Neural cell (in vitro differentiated cells): ENCODE results near the gene WDR5. TPM values are rescaled to one million over a fixed set of nuclear protein-coding genes. Genes with fewer than 3 reads are reported as not detected.
"Not testable (repeated sequence)": the region's sequence is repeated elsewhere in the genome, so short reads cannot be mapped to it uniquely, and the experiment has no call there.

Source experiments
- H2AFZ ChIP-seq: fragments of 200-600, 300-800 bp; sonication (generic), shearing (Covaris generic); 2 replicates; pipeline ENCODE4 v1.6.0; 2014; ENCODE audit warnings: low read depth, mild to moderate bottlenecking, antibody characterized with exemption, low read length, moderate library complexity
- H3F3A ChIP-seq: fragments of 200-600 bp; shearing (Covaris generic); 2 replicates; pipeline ENCODE4 v1.6.1; 2016; ENCODE audit warnings: mild to moderate bottlenecking, moderate library complexity, mixed read lengths, antibody characterized with exemption, low read length; ENCODE audit not compliant: insufficient read depth, poor library complexity, severe bottlenecking
- H3K27ac ChIP-seq: fragments of 200-600, 300-800 bp; sonication (generic), shearing (Covaris generic); 2 replicates; pipeline ENCODE4 v1.5.1; 2014; ENCODE audit warnings: mild to moderate bottlenecking, low read length, moderate library complexity
- H3K27me3 ChIP-seq: fragments of 300-800, 200-600 bp; sonication (generic), shearing (Covaris generic); 2 replicates; pipeline ENCODE4 v1.6.0; 2014; ENCODE audit warnings: mild to moderate bottlenecking, low read depth, low read length, moderate library complexity; ENCODE audit not compliant: insufficient read depth
- H3K36me3 ChIP-seq: fragments of 300-800, 200-600 bp; sonication (generic), shearing (Covaris generic); 2 replicates; pipeline ENCODE4 v1.5.1; 2014; ENCODE audit warnings: mild to moderate bottlenecking, antibody characterized with exemption, low read length, moderate library complexity; ENCODE audit not compliant: insufficient read depth
- H3K4me2 ChIP-seq: fragments of 300-800, 200-600 bp; sonication (generic), shearing (Covaris generic); 2 replicates; pipeline ENCODE4 v1.6.0; 2014; ENCODE audit warnings: mild to moderate bottlenecking, low read length
- H3K4me3 ChIP-seq: fragments of 300-800, 200-600 bp; sonication (generic), shearing (Covaris generic); 2 replicates; pipeline ENCODE4 v1.5.1; 2014; ENCODE audit warnings: mild to moderate bottlenecking, low read length, moderate library complexity
- H3K79me2 ChIP-seq: fragments of 200-600 bp; shearing (Covaris generic); replicated peaks from 2 replicates; pipeline ENCODE4 v1.6.0; 2014; ENCODE audit warnings: mild to moderate bottlenecking, low read length, moderate library complexity; ENCODE audit not compliant: insufficient read depth
- H3K9ac ChIP-seq: fragments of 300-800, 200-600 bp; sonication (generic), shearing (Covaris generic); 2 replicates; pipeline ENCODE4 v1.6.1; 2016; ENCODE audit warnings: mild to moderate bottlenecking, low read length, mixed read lengths
- H3K9me2 ChIP-seq: fragments of 200-600 bp; shearing (Covaris generic); 2 replicates; pipeline ENCODE4 v1.6.1; 2016; ENCODE audit warnings: mild to moderate bottlenecking, low read length, mixed read lengths; ENCODE audit not compliant: insufficient read depth
- H3K9me3 ChIP-seq: fragments of 200-600, 300-800 bp; sonication (generic), shearing (Covaris generic); 2 replicates; pipeline ENCODE4 v1.6.1; 2016; ENCODE audit warnings: mild to moderate bottlenecking, mixed run types, low read length, moderate library complexity, mixed read lengths
- H4K20me1 ChIP-seq: fragments of 200-600 bp; shearing (Covaris generic); 2 replicates; pipeline ENCODE4 v1.6.1; 2016; ENCODE audit warnings: mild to moderate bottlenecking, mixed run types; ENCODE audit not compliant: insufficient read depth
- CTCF ChIP-seq: fragments of 450-650 bp; IDR thresholded peaks from 2 replicates; pipeline ENCODE4 v1.5.1; 2014; ENCODE audit warnings: antibody characterized with exemption, mild to moderate bottlenecking, moderate library complexity; ENCODE audit not compliant: poor library complexity, severe bottlenecking
- EP300 ChIP-seq: fragments of 450-650 bp; conservative IDR thresholded peaks from 2 replicates; pipeline ENCODE4 v1.6.1; 2014; ENCODE audit warnings: antibody characterized with exemption, mild to moderate bottlenecking, moderate library complexity; ENCODE audit not compliant: poor library complexity, severe bottlenecking
- EZH2 ChIP-seq: fragments of 200-600, 300-800 bp; shearing (Covaris generic), sonication (generic); IDR thresholded peaks from 2 replicates; pipeline ENCODE4 v1.6.1; 2014; ENCODE audit warnings: antibody characterized with exemption, low read length, borderline replicate concordance, mild to moderate bottlenecking; ENCODE audit not compliant: insufficient read depth, poor library complexity, severe bottlenecking
- MXI1 ChIP-seq: fragments of 450-650 bp; conservative IDR thresholded peaks from 2 replicates; pipeline ENCODE4 v1.6.1; 2014; ENCODE audit warnings: antibody characterized with exemption, mild to moderate bottlenecking; ENCODE audit not compliant: poor library complexity, severe bottlenecking
- POLR2AphosphoS5 ChIP-seq: IDR thresholded peaks from 2 replicates; pipeline ENCODE4 v1.6.1; 2012
- RAD21 ChIP-seq: fragments of 450-650 bp; conservative IDR thresholded peaks from 2 replicates; pipeline ENCODE4 v1.6.1; 2014; ENCODE audit warnings: antibody characterized with exemption, mild to moderate bottlenecking, moderate library complexity
- REST ChIP-seq: IDR thresholded peaks from 2 replicates; pipeline ENCODE4 v1.6.1; 2012; ENCODE audit warnings: borderline replicate concordance
- SMC3 ChIP-seq: fragments of 450-650 bp; conservative IDR thresholded peaks from 2 replicates; pipeline ENCODE4 v1.6.1; 2014; ENCODE audit warnings: antibody characterized with exemption, mild to moderate bottlenecking, moderate library complexity; ENCODE audit not compliant: poor library complexity
- TAF1 ChIP-seq: IDR thresholded peaks from 2 replicates; pipeline ENCODE4 v1.6.1; 2012; ENCODE audit warnings: low read depth
- polyA plus RNA-seq: library from polyadenylated mRNA; depleted of rRNA; stranded (reverse); fragments of >200 nt; gene quantifications from 2 replicates; pipeline ENCODE4 v1.2.3, GENCODE V29; 2014

The WDR5 gene
- polyA plus RNA-seq, 1 donor from 2014 or later: 40.2 TPM

GRCh38 chr9:134100040-134100439 is 35.8 kb upstream of the WDR5 start:
- no peaks in the 10 kb centered on the region for H4K20me1 ChIP-seq
- H3K9ac ChIP-seq: no peak overlapping the region
- H3K9me3 ChIP-seq: no peaks in the 10 kb centered on the region
- H3K79me2 ChIP-seq: no peaks in the 10 kb centered on the region
- H3K27ac ChIP-seq: no peak overlapping the region
- no peak overlapping the region for H2AFZ ChIP-seq
- no peak overlapping the region for H3K4me2 ChIP-seq
- H3K36me3 ChIP-seq: no peaks in the 10 kb centered on the region
- H3K27me3 ChIP-seq: no peaks in the 10 kb centered on the region
- TF ChIP-seq RAD21: no peak
- TF ChIP-seq EP300: no peak
- TF ChIP-seq TAF1: no peak
- no peak for TF ChIP-seq CTCF
- no peak for TF ChIP-seq EZH2
- TF ChIP-seq POLR2AphosphoS5: no peak
- no peak overlapping the region for H3K4me3 ChIP-seq
- H3F3A ChIP-seq: no peaks in the 10 kb centered on the region
- H3K9me2 ChIP-seq: no peaks in the 10 kb centered on the region

GRCh38 chr9:134101133-134101532 is 34.7 kb upstream of the WDR5 start:
- not testable (repeated sequence) for H3K9me3 ChIP-seq, H3K9me2 ChIP-seq, H3K4me3 ChIP-seq, H3K27me3 ChIP-seq, H4K20me1 ChIP-seq, H3K9ac ChIP-seq, H3F3A ChIP-seq, H3K27ac ChIP-seq, H3K4me2 ChIP-seq, H3K36me3 ChIP-seq, H3K79me2 ChIP-seq, H2AFZ ChIP-seq

- no peak overlapping the region for H3K4me2 ChIP-seq
- no peaks in the 10 kb centered on the region for H3K9me2 ChIP-seq
- H3K4me3 ChIP-seq: no peak overlapping the region
- H3K27me3 ChIP-seq: no peaks in the 10 kb centered on the region
- no peak overlapping the region for H3K27ac ChIP-seq
- no peaks in the 10 kb centered on the region for H3K79me2 ChIP-seq
- no peak overlapping the region for H2AFZ ChIP-seq
- H3F3A ChIP-seq: no peaks in the 10 kb centered on the region
- TF ChIP-seq EP300: no peak
- TF ChIP-seq POLR2AphosphoS5: no peak
- no peak for TF ChIP-seq TAF1
- TF ChIP-seq EZH2: no peak
- TF ChIP-seq RAD21: no peak
- TF ChIP-seq CTCF: no peak
- TF ChIP-seq SMC3: no peak
- TF ChIP-seq MXI1: no peak
- no peak for TF ChIP-seq REST
- no peak overlapping the region for H3K9ac ChIP-seq
- no peaks in the 10 kb centered on the region for H3K9me3 ChIP-seq
- no peaks in the 10 kb centered on the region for H4K20me1 ChIP-seq
- no peaks in the 10 kb centered on the region for H3K36me3 ChIP-seq
Measured at GRCh38 chr9:134101623-134102149, 34.2 kb upstream of the WDR5 start.
